ENCODE measurements around the gene CTNNBIP1. TPM values are rescaled to one million over a fixed set of nuclear protein-coding genes. Genes with fewer than 3 reads are reported as not detected.

The CTNNBIP1 gene
- total and polyA plus RNA-seq, 2 donors (not counting 1 experiment from before 2014, with no cell fraction given) = 6.9 to 8.7 TPM

DNA sequence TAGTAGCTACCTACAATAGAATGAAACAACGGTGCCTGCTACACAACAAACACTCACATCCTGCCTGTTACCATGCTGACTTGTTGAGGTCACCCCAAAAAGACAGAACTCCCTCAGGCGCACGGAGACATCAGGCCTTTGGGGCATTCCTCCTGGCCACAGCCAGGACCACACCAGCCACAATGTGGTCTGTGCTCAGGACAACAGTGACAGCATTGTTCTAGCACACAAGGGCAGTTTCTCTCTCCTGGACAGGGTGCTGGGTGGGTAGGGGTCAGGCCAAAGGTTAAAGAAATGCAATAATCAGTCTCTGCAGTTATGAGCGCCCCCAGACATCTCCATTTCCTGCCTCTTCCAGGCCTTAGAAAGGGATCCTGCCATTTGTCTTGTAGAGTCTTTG, 39.5 kb downstream of the CTNNBIP1 start:
- POLR2A ChIA-PET = no interaction called here
- CTCF ChIA-PET = interaction anchor here (1.2 to 14.9 kb wide), 7 partner anchors 9 to 256 kb away, joined by 3 to 281 read pairs (median 16); partner anchors contain the start of genes LZIC and NMNAT1
- WGBS (ENCODE audit: insufficient coverage) = 54% methylated on average over 3 of the region's 4 CpGs

DNA sequence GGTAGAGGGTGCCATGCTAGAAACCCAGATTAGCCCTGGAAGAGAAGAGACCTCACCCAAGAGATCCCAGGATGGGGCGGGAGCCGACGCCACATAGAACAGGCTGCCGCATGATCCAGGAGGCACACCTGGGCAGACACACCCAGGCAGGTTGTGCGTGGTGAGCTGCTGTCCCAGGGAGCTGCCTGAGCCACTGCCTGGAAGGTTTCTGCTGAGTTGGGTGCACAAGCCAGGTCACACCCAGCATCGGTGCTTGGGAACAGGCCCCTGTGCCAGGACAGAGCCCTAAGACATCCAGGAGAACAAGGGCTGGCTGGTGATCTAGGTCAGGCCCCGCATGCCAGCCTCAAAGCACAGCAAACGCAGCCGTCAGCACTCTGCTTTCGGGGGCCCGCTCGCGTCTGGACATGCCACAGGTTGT, 40.2 kb downstream of the CTNNBIP1 start:
- no peaks in the 10 kb centered on the region for H4K20me1 ChIP-seq (ENCODE audit: control insufficient read depth, insufficient read depth, low read length, poor library complexity, severe bottlenecking)
- no peak overlapping the region for H2AFZ ChIP-seq (ENCODE audit: insufficient read depth, low read depth, low read length, poor library complexity, severe bottlenecking)
- H3K27me3 ChIP-seq (replicated peaks in 1 of 4; ENCODE audit: control extremely low read depth in 1 of 4, control insufficient read depth in 3 of 4, insufficient read depth in 4 of 4, low read length in 3 of 4) = no peaks in the 10 kb centered on the region
- Mint-ChIP-seq H3K9me3 (ENCODE audit: insufficient read depth) (no peaks in the 10 kb centered on the region), H3K27me3 (no peaks in the 10 kb centered on the region), H3K27ac (no peak overlapping the region), H3K4me1 (peaks cover 3% of the 10 kb centered on the region), H3K4me3 (no peak overlapping the region)
- intact Hi-C loops (cut with micrococcal nuclease) = loop anchor here (5.0 to 10.0 kb wide), 2 partner anchors 48 to 145 kb away; partner anchors contain the start of gene CLSTN1
- H3K4me2 ChIP-seq (replicated peaks; ENCODE audit: low read depth, low read length, poor library complexity, severe bottlenecking) = no peak overlapping the region
- no peak for DNase-seq
- WGBS (ENCODE audit: insufficient coverage) = 98% methylated on average over 7 of the region's 13 CpGs
- H3K9ac ChIP-seq (ENCODE audit: low read length) = no peak overlapping the region
- no peak overlapping the region for H3K27ac ChIP-seq (ENCODE audit: low read length in 2 of 2)
- no peak overlapping the region for H3K4me3 ChIP-seq (ENCODE audit: control extremely low read depth in 1 of 5, extremely low read depth in 1 of 5, insufficient read depth in 1 of 5, low read depth in 2 of 5, low read length in 4 of 5)
- H3K79me2 ChIP-seq (ENCODE audit: control insufficient read depth, insufficient read depth, low read length) = peaks cover 6% of the 10 kb centered on the region
- no peak for ATAC-seq (ENCODE audit: low read depth)
- peaks cover 0 to 12% of the 10 kb centered on the region in 2 donors for H3K4me1 ChIP-seq (ENCODE audit: control insufficient read depth in 2 of 2, insufficient read depth in 2 of 2, low read length in 2 of 2)
- ChIA-PET POLR2A (no interaction called here), CTCF (interaction anchor here (1.5 to 14.9 kb wide), 5 partner anchors 21 to 255 kb away, joined by 4 to 281 read pairs (median 42); no protein-coding TSS in a partner anchor)
- H3K9me3 ChIP-seq (ENCODE audit: control extremely low read depth in 1 of 3, control insufficient read depth in 2 of 3, insufficient read depth in 1 of 3, low read length in 2 of 3) = no peaks in the 10 kb centered on the region
- H3K36me3 ChIP-seq (replicated peaks in 1 of 2; ENCODE audit: control extremely low read depth in 1 of 2, control insufficient read depth in 1 of 2, extremely low read depth in 1 of 2, insufficient read depth in 2 of 2, low read length in 1 of 2) = peaks cover 0 to 10% of the 10 kb centered on the region in 2 experiments
- TF ChIP-seq, protein P1, sequence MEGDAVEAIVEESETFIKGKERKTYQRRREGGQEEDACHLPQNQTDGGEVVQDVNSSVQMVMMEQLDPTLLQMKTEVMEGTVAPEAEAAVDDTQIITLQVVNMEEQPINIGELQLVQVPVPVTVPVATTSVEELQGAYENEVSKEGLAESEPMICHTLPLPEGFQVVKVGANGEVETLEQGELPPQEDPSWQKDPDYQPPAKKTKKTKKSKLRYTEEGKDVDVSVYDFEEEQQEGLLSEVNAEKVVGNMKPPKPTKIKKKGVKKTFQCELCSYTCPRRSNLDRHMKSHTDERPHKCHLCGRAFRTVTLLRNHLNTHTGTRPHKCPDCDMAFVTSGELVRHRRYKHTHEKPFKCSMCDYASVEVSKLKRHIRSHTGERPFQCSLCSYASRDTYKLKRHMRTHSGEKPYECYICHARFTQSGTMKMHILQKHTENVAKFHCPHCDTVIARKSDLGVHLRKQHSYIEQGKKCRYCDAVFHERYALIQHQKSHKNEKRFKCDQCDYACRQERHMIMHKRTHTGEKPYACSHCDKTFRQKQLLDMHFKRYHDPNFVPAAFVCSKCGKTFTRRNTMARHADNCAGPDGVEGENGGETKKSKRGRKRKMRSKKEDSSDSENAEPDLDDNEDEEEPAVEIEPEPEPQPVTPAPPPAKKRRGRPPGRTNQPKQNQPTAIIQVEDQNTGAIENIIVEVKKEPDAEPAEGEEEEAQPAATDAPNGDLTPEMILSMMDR (IDR thresholded peaks at IDR 0.05) = no peak
- TF ChIP-seq EZH2 (IDR thresholded peaks at IDR 0.05; ENCODE audit: borderline replicate concordance, insufficient read depth, low read depth, low read length, poor library complexity, severe bottlenecking) = no peak

More for the DNA sequence above, 39.5 kb downstream of the CTNNBIP1 start:
- H3K27ac ChIP-seq (ENCODE audit: low read length in 2 of 2) = no peak overlapping the region
- Mint-ChIP-seq H3K27ac (no peak overlapping the region), H3K27me3 (no peaks in the 10 kb centered on the region), H3K4me3 (no peak overlapping the region), H3K4me1 (peaks cover 6% of the 10 kb centered on the region), H3K9me3 (ENCODE audit: insufficient read depth) (no peaks in the 10 kb centered on the region)
- H3K36me3 ChIP-seq (replicated peaks in 1 of 2; ENCODE audit: control extremely low read depth in 1 of 2, control insufficient read depth in 1 of 2, extremely low read depth in 1 of 2, insufficient read depth in 2 of 2, low read length in 1 of 2) = peaks cover 0 to 10% of the 10 kb centered on the region in 2 experiments
- peaks cover 0 to 16% of the 10 kb centered on the region in 2 donors for H3K4me1 ChIP-seq (ENCODE audit: control insufficient read depth in 2 of 2, insufficient read depth in 2 of 2, low read length in 2 of 2)
- peaks cover 6% of the 10 kb centered on the region for H3K79me2 ChIP-seq (ENCODE audit: control insufficient read depth, insufficient read depth, low read length)
- H3K27me3 ChIP-seq (replicated peaks in 1 of 4; ENCODE audit: control extremely low read depth in 1 of 4, control insufficient read depth in 3 of 4, insufficient read depth in 4 of 4, low read length in 3 of 4) = no peaks in the 10 kb centered on the region
- no peak for DNase-seq
- H3K9ac ChIP-seq (ENCODE audit: low read length) = no peak overlapping the region
- no peak for ATAC-seq (ENCODE audit: low read depth)
- no peaks in the 10 kb centered on the region for H3K9me3 ChIP-seq (ENCODE audit: control extremely low read depth in 1 of 3, control insufficient read depth in 2 of 3, insufficient read depth in 1 of 3, low read length in 2 of 3)
- intact Hi-C loops (cut with micrococcal nuclease) = no loop called here
- H3K4me2 ChIP-seq (replicated peaks; ENCODE audit: low read depth, low read length, poor library complexity, severe bottlenecking) = no peak overlapping the region
- no peaks in the 10 kb centered on the region for H4K20me1 ChIP-seq (ENCODE audit: control insufficient read depth, insufficient read depth, low read length, poor library complexity, severe bottlenecking)
- H3K4me3 ChIP-seq (ENCODE audit: control extremely low read depth in 1 of 5, extremely low read depth in 1 of 5, insufficient read depth in 1 of 5, low read depth in 2 of 5, low read length in 4 of 5) = no peak overlapping the region
- no peak overlapping the region for H2AFZ ChIP-seq (ENCODE audit: insufficient read depth, low read depth, low read length, poor library complexity, severe bottlenecking)
- TF ChIP-seq, protein P1 (IDR thresholded peaks at IDR 0.05) = no peak
- TF ChIP-seq EZH2 (IDR thresholded peaks at IDR 0.05; ENCODE audit: borderline replicate concordance, insufficient read depth, low read depth, low read length, poor library complexity, severe bottlenecking) = no peak
